Activated T-cell treated with anti-CD3 and anti-CD28 coated beads, Interleukin-2, amount 50 U/mL, for 48 hours (primary cell): ENCODE results near the gene FGD6.
"Not testable (repeated sequence)": the region's sequence is repeated elsewhere in the genome, so short reads cannot be mapped to it uniquely, and the experiment has no call there.

Source experiments
- DNase-seq, 2 experiments: peaks; one replicate each; pipeline ENCODE4 v3.0.0-alpha.2; 2020

The FGD6 gene

GRCh38 chr12:95217377-95218149 lies at the start of gene FGD6, which contains the start of gene VEZT:
TSS of gene FGD6 (minus strand) at chr12:95217467. CDS start at chr12:95217240, 227 bp downstream.
TSS of gene VEZT (plus strand) at chr12:95217807. CDS start at chr12:95217851, 44 bp downstream.
- peak; percentile 98 for DNase-seq

DNA sequence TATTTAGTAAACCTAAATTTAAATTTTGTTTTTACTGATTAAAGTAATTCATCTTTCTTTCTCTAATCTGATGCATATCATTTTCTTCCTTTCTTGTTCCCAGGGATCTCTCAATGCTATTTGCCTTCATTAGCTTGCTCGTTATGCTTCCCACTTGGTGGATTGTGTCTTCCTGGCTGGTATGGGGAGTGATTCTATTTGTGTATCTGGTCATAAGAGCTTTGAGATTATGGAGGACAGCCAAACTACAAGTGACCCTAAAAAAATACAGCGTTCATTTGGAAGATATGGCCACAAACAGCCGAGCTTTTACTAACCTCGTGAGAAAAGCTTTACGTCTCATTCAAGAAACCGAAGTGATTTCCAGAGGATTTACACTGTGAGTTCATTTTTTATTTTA lies 49.0 kb upstream of the FGD6 start:
- no peak for DNase-seq

DNA sequence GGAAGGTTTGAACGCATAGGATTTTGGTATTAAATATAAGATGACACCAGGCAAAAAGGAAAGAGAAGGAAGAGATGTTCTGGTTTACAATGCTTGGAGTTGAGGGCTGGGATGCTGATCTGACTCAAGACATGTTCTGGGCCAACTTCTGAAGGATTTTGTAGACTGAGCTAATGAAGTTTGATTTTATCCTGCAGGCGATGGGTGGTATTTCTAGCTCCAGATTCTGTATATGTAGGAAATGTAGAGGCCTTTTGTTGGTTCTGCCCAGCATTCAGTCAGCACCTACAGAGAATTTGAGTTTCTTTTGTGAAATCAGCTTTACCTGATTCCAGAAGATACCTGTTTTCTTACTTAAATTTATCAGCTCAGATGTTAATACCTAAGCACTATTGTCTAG lies 48.5 kb upstream of the FGD6 start:
- no peak for DNase-seq

DNA sequence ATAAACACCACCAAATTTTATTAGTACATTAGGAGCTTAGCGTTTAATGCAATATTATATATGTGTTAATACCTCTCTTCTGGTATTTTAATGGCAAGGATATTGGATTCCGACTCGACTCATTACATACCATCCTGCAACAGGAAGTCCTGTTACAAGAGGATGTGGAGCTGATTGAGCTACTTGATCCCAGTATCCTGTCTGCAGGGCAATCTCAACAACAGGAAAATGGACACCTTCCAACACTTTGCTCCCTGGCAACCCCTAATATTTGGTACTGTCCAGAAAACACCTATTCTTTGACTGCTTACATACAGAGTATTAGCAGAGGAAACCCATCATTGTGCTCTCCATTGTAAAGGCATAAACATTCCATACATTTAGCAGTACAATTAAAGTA lies 45.5 kb upstream of the FGD6 start:
- DNase-seq = no peak

DNA sequence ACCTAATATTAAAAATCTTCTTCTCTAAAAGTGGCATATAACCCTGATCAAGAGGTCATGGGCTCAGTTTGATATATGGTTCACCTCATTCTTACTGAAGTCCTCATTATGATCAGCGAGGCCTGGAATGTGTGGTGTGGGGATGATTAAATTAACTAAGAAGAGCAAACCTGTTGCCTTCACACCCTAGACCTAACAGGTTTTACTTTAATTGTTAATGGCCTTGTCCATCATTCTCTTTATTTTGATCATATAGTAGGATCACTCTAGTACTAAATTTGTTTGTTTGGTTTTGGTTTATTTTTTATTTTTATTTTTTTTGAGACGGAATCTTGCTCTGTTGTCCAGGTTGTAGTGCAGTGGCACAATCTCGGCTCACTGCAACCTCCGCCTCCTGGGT lies 43.8 kb upstream of the FGD6 start:
- no peak for DNase-seq

GRCh38 chr12:95259368-95259767 lies 42.1 kb upstream of the FGD6 start:
- no peak for DNase-seq

GRCh38 chr12:95258803-95259202 lies 41.5 kb upstream of the FGD6 start:
- no peak for DNase-seq

- DNase-seq = no peak
Measured at GRCh38 chr12:95258151-95258550, 40.9 kb upstream of the FGD6 start.

GRCh38 chr12:95257541-95257940 lies 40.3 kb upstream of the FGD6 start:
- DNase-seq = no peak

- DNase-seq = no peak
Measured at GRCh38 chr12:95253386-95253785, 36.1 kb upstream of the FGD6 start.

DNA sequence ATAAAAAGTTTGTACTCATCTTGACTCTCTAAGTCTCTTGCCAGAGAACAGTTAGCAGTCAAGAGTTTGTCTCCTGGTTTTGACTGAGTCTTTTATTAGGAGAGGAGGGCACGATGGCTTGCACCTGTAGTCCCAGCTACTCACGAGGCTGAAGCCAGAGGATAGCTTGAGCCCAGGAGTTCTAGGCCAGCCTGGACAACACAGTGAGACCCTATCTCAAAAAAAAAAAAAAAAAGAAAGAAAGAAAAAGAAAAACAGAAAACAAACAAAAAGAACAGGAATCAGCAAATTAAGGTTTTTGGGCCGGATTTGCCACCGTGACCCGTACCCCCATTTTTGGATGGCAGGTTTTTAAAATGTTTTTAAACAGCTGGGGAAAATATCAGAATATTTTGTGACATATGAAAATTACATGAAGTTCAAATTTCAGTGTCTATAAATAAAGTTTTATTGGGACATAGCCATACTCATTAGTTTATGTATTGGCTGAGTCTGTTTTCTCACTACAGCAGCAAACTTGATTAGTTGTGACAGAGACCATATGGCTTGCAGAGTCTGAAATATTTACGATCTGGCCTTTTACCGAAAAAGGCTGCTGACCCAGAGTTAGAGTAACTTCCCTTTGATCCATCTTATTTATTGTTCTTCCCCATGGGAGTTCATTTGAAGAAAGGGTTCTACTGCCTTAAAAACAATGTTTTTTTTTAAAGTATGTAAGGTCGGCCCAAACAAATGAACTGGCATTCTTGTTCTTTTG lies 31.5 kb upstream of the FGD6 start:
- DNase-seq = no peak

DNA sequence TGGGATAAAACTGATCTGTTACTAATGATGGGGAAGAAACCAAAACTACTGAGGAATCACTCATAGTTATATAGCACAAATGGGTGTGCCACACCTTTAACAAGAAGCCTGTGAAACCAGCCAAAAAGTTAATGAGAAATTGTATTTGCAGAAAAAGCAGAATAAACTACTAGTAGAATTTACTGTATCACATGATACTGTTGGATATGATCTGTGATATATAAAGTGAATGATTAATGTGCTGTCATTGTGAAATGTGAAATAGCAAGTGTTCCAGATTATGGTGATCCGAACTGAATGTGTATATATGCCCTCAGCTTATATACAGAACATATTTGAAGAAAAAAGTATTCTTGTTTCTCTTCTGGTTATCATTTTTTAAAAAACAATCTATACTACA lies 30.8 kb upstream of the FGD6 start:
- no peak for DNase-seq

- DNase-seq = no peak
Measured at GRCh38 chr12:95244350-95244749, 27.1 kb upstream of the FGD6 start.

GRCh38 chr12:95243497-95244183 lies 26.4 kb upstream of the FGD6 start:
- no peak for DNase-seq

GRCh38 chr12:95241761-95242506 lies 24.7 kb upstream of the FGD6 start:
- DNase-seq = no peak

GRCh38 chr12:95241138-95241537 lies 23.9 kb upstream of the FGD6 start:
- DNase-seq = not testable (repeated sequence)

DNA sequence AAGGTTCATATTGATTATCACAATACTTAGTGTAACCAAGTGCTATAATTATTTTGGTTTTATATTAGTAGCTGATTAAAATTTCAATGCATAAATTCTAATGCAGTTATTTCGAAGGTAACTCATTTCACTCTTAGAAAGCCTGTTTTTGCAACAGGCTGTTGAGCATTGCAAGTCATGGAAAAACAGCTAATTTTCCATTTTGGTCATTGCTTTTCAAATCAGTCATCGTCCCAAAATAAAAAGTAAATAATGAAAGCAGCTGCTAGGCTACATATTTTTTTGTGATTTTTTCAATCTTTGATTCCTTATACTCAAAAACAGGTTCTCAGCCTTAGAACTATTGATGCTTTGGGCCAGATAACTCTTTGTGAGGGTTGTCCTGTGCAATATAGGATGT lies 23.3 kb upstream of the FGD6 start:
- no peak for DNase-seq

DNA sequence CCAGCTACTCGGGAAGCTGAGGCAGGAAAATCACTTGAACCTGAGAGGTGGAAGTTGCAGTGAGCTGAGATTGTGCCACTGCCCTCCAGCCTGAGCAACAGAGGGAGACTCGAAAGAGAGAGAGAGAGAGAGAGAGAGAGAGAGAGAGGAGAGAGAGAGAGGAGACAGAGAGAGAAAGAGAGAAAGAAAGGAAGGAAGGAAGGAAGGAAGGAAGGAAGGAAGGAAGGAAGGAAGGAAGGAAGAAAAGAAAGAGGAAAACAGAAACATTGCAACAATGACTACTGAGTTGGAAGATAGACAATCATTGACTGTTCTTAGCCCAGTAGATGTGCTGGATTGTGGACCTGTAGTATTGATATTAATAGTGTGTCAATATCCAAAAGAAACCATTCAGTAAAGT lies 22.6 kb upstream of the FGD6 start:
- DNase-seq = not testable (repeated sequence)

- no peak for DNase-seq
Measured at GRCh38 chr12:95239216-95239615, 21.9 kb upstream of the FGD6 start.

GRCh38 chr12:95238150-95238549 lies 20.9 kb upstream of the FGD6 start:
- no peak for DNase-seq

- DNase-seq = no peak
Measured at GRCh38 chr12:95237315-95237714, 20.0 kb upstream of the FGD6 start.

DNA sequence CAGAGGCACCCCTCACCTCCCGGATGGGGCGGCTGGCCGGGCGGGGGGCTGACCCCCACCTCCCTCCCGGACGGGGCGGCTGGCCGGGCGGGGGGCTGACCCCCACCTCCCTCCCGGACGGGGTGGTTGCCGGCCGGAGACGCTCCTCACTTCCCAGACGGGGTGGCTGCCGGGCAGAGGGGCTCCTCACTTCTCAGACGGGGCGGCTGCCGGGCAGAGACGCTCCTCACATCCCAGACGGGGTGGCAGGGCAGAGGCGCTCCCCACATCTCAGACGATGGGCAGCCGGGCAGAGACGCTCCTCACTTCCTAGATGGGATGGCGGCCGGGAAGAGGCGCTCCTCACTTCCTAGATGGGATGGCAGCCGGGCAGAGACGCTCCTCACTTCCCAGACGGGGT lies 18.4 kb upstream of the FGD6 start:
- not testable (repeated sequence) for DNase-seq

GRCh38 chr12:95234187-95234586 lies 16.9 kb upstream of the FGD6 start:
- not testable (repeated sequence) for DNase-seq
